NCI-H2227 treated with DMSO at 0.1 percent for 48 hours (cell line): ENCODE data around the gene WIPF1.
"Not testable (repeated sequence)": the region's sequence is repeated elsewhere in the genome, so short reads cannot be mapped to it uniquely, and the experiment has no call there.

Source experiments
- DNase-seq: peaks from one replicate; lab custom pipeline; 2025; lab: John Stamatoyannopoulos, UW

The WIPF1 gene

GRCh38 chr2:174571669-174572323 is 25.8 kb downstream of the WIPF1 start:
- no peak for DNase-seq

DNA sequence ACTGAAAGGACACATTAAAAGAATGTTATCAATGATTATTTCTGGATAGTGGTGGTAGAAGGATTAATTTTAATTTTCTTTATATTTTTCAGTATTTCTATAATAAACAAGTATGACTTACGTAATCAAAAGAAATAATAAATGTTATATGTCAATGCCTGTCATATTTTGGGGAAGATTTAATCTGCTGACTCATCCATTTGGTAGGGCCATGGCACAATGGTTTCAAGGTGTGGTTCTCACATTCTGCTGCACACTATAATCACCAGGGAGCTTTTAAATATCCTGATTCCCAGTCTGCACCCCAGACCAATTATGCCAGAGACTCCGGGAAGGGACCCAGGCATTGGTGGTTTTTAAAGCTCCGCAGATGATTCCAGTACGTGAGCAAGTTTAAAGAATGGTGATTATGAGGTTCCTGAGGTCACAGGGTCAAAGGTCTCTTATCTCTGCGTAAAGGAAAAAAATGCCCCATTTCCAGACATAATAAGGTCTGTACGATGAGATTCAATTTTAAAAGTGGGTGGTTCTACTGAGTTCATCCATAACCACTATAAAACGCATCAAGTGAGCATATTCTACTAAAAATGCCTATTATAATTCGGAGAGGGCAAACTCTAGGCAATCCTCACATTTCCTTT is 27.2 kb downstream of the WIPF1 start:
- DNase-seq = no peak

DNA sequence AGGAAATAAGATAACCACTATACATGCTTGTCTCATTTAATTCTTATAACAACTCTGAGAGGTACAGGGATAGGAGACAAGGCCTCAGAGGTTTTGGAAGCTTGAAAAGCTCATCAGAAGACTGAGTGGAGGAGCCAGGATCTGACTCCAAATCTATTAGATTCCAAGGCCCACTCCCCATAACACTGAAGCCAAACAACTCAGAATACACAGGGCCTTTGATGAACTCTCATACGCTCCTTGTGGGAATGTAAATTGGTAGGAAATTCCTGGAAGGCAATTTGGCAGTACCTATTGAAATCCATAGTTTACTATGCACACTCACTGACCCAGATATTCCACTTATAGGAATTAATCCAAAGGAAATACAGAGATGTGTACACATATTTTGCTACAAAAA is 27.9 kb downstream of the WIPF1 start:
- DNase-seq = no peak

- DNase-seq = no peak
These were observed 29.2 kb downstream of the WIPF1 start for GRCh38 chr2:174568425-174568824.

GRCh38 chr2:174566871-174567270 is 30.7 kb downstream of the WIPF1 start:
- no peak for DNase-seq

DNA sequence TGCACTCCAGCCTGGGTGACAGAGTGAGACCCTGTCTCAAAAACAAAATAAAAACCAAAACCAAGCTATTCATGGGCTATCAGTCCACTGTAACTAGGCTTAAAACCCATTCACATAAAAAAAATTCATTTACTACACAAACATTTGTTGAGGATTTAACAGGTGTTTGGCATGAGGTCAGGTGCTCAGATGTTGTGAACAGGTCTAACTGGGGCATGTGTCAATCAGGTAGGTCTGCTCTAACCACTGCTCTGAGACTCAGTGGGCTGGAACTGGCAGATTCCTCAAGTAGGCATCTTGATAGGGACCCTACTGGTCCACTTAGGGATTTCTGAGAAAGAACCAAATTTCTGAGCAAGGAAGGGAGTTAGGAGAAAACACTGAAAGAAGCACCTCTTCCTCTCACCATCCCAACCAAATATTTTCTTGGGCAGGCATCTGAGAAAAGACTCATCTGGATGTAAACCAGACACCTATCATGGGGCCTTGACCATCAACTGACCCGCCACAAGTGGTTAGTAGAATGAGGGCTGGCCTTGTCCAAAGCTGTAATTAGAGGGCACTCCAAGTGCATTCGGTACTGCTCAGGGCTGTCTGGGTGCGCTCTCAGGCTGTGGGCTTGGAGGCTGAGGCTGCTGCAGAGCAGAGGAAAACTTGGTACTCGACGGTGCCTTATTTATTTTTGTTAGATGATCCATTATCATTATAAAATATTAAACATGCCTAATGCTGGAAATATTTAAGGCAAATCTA is 33.9 kb downstream of the WIPF1 start:
- DNase-seq = no peak

- DNase-seq = peak; percentile 79
These were observed 35.6 kb downstream of the WIPF1 start for GRCh38 chr2:174561972-174562370.

DNA sequence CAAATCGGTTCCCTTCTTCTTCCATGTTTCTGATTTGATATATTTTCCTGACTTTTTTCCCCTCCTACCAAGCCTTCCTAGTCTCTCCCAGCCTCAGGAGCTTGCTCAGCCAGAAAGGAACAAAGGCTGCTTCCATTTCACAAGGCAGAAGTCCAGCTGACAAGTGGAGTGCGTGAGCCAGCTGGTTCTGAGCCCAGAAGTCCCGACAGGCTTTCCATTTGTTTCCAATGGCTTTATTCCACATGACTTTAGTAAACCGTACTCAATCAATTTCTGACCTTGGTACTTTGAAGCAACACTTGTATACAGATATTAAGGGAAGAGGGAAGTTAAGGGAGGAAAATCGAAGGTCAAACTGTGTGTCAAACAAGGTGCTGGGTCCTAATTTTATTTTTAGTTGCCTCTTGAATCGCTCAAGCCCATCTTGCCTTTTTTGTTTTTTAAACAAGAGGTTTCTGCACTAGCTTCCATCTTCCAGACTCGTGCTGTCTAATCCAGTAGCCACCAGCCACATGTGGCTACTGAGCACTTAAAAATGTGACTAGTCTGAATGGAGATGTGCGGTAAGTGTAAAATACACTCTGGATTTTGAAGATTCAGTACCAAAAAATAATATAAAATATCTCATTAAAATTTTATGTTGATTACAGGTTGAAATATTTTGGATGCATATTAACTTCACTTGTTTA is 36.2 kb downstream of the WIPF1 start:
- no peak for DNase-seq

GRCh38 chr2:174560737-174561136 is 36.9 kb downstream of the WIPF1 start:
- no peak for DNase-seq

GRCh38 chr2:174555998-174556397 is 41.6 kb downstream of the WIPF1 start:
- no peak for DNase-seq

DNA sequence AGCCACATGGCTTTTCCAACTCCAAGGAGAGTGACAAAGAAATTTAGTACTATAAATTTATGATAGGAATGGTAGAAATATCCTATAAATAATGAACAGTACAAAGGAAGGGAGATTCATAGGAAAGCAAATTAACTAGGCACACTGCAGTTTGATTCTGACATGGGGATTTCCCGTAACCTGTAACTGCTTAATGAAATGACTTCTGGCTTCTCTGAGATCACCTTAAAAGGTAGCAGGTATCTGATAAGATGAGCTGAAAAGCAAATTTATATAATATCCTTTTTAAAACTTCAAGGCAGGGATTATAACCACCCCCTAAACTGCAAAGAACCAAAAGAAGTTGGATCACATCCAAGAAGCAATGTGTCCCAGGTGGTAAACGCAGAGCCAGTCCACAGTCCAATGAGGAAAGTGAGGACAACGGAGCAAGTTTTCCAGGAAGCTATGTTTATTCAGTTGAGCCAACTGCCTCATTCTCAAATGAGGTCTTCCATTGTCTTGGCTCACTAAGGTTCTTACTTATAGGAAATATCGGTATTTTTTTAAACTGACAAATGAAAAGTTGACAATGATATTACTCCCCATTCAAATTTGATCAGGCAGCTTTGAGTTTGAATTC is 43.0 kb downstream of the WIPF1 start:
- no peak for DNase-seq

DNA sequence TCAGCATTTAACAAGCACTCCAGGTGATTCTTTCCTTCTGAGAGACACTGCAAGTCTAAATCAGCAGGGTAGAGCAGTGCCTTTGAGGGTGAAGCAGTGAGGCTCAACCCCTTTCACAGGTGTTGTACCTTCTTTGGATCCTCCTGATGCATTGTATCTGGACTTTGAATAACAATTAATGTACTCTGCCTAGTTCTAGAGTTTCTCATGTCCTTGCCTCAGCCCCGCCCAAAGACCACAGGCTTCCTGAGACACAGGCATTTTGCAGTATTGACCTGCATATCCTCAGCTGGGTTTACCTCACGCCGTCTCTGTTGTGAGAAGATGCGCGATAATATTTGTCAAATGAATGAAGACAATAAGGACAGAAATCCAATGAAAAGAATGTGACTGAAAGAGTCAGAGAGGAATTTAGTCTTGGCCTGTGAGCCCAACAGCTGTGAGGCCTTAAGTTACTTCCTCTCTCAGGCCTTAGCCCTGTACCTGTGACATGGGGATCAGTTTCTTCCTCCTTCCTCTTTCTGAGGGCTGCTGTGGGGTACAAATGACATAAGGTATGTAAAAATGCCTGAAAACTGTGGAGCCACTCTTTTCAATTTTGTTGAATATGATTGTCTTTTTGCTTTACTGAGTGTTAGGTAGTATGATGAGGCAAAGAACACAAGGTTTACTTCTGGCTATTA is 43.7 kb downstream of the WIPF1 start:
- no peak for DNase-seq

DNA sequence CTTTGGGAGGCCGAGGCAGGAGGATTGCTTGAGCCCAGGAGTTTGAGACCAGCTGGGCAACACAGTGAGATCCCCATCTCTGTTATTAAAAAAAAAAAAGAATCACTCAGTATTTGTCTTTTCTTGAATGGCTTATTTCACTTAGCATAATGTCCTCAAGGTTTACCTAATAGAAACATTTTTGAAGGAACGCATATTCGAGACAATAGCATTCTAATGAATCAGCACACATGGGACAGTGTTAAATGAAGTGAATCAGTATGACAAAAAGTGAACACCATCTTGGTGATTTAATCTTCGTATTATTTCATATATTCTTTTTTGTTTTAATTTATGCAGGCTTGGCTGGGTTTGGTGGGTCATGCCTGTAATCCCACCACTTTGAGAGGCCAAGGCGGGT is 44.7 kb downstream of the WIPF1 start:
- no peak for DNase-seq

- no peak for DNase-seq
These were observed 45.9 kb downstream of the WIPF1 start for GRCh38 chr2:174551697-174552096.

DNA sequence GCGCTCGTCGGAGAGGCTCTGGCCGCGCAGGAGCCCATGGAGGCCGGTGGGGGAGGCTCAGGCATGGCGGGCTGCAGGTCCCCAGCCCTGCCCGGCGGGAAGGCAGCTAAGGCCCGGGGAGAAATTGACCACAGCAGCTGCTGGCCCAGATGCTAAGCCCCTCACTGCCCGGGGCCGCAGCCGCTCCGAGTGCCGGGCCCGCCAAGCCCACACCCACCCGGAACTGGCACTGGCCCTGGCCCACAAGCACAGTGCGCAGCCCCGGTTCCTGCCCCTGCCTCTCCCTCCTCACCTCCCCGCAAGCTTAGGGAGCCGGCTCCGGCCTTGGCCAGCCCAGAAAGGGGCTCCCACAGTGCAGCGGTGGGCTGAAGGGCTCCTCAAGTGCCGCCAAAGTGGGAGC is 49.0 kb downstream of the WIPF1 start:
- DNase-seq = not testable (repeated sequence)

GRCh38 chr2:174548021-174548420 is 49.6 kb downstream of the WIPF1 start:
- DNase-seq = not testable (repeated sequence)

DNA sequence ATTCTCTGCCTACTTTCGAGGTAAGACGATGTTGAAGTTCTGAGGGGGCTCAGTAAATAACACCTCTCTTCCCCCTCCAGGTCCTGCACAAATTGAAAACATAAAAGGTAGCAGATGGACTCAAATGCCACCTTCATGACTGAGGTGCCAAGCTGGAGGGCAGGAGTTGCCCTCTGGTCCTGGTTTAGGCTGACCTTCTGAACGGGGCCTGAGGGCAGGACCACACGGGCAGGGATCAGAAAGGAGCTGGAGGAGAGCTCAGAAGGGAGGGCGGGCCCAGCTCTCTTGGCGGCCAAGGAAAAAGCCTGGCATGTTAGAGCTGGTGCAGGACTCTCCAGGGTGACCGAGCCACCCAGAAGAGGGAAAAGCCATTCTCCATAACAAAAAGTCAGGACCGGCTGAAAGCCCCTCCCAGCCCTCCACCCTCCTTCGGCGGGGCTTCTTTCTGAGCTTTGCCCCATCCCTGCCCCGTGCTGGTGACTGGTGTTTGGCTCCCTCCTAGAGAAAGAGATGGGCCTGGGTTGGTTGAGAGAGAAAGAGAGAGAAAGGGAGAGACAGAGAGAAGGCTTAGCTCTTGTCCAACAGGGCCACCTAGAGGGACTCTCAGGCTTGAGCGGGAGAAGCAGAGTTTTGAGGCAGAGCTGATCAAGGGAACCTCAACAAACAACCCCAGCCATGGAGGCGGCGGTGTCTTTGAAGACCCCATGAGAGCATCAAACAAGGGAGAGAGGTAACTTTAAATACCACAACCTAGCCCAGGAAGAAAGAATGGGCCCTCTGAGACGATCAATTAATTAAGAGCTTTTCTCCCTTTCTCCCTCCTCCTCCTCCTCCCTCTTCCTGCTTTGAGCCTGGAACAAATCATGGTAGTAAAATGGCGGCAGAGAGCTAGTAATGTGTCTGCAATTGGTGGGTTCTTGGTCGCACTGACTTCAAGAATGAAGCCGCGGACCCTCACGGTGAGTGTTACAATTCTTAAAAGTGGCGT is 50.8 kb downstream of the WIPF1 start:
- DNase-seq = no peak

DNA sequence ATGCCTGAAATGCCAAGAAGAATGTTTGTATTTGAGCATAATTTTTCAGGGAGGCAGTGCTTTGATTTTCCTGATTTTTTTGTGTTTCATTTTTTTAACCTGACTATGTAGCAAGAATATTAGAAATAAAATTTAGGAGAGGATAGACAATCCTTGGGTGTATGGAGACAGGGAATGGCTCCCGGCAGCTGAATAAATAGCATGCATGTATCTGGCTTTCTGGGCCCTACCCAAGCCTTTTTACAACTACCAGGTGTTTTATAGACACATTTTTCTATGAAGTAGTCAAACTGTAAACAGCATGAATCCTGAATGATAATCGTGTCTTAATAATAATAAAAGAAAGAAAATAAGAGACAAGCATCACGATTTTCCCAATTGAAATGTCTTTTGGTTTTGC is 52.4 kb downstream of the WIPF1 start:
- DNase-seq = no peak

DNA sequence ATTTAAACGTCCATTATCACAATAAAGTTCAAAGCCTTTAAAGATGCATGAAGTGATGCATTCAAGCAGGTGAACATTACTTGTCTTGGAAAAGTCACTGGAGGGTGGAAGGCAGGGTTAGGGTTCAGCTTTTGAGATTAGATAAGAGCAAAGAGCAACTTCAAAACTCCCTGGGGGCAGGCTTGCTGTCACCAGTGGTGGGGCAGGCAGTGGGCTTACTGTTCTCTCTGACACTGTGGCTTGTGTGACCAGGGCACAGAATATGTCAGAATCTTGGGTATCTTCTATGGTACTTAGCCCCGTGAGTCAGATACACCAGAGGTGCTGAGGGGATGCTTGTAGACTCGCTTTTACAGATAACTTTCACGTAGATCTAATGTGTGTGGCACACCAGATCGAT is 52.8 kb downstream of the WIPF1 start:
- DNase-seq = no peak

DNA sequence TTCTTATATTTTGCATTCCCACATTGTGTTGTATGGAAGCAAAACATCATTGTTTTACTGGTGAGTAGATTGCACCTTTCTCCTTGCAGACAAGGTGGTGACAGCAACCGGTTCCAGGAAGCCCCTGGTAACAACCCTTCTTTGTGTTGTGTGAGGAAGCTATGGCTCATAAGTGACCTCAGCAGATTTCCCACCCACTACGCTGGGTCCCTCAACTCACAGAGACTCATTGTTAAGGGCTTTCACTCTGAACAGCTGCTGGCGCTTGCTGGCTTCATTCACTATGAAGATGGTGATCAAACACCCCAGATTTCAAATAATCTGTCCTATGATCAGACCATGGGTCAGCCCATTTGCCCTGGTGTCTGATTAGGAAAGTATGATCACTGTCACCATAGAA is 53.4 kb downstream of the WIPF1 start:
- DNase-seq = no peak
